Measurements from ENCODE around the gene RECQL5.

GRCh38 chr17:75615301-75615700 lies 51.7 kb downstream of the RECQL5 start:
- no peak for TF ChIP-seq CTCF (IDR thresholded peaks at IDR 0.05)
- TF ChIP-seq POLR2A (IDR thresholded peaks at IDR 0.05) = no peak
